Tibial nerve (tissue), 4 donors: ENCODE measurements around the gene MACF1.

ENCODE experiments used
- CTCF ChIP-seq, 5 experiments: fragments of 200-600 bp in 3 of 5; fragments of 450-650 bp in 2 of 5; sonication (generic) in 3 of 5; IDR thresholded peaks; one replicate each; pipeline ENCODE4 v1.5.1; 2016 to 2019; ENCODE audit warnings: antibody characterized with exemption in 5 of 5, mild to moderate bottlenecking in 3 of 5, moderate library complexity in 2 of 5
- EP300 ChIP-seq, 2 donors: sonication (generic); formaldehyde crosslinking; IDR thresholded peaks; one replicate each; pipeline ENCODE4 v1.6.1; 2017; ENCODE audit warnings: antibody characterized with exemption in 2 of 2, mild to moderate bottlenecking in 1 of 2
- POLR2A ChIP-seq, 2 donors: fragments of 450-650 bp; IDR thresholded peaks; one replicate each; pipeline ENCODE4 v1.6.1; 2017; ENCODE audit warnings: antibody characterized with exemption in 2 of 2, mild to moderate bottlenecking in 2 of 2, moderate library complexity in 2 of 2

- TF ChIP-seq CTCF (IDR thresholded peaks at IDR 0.05) = no peak
- no peak for TF ChIP-seq EP300 (IDR thresholded peaks at IDR 0.05)
- TF ChIP-seq POLR2A (IDR thresholded peaks at IDR 0.05) = no peak
Observed at GRCh38 chr1:39189592-39190041, 14.9 kb upstream of the MACF1 start.
